ENCODE data around the gene DOCK10.

DNA sequence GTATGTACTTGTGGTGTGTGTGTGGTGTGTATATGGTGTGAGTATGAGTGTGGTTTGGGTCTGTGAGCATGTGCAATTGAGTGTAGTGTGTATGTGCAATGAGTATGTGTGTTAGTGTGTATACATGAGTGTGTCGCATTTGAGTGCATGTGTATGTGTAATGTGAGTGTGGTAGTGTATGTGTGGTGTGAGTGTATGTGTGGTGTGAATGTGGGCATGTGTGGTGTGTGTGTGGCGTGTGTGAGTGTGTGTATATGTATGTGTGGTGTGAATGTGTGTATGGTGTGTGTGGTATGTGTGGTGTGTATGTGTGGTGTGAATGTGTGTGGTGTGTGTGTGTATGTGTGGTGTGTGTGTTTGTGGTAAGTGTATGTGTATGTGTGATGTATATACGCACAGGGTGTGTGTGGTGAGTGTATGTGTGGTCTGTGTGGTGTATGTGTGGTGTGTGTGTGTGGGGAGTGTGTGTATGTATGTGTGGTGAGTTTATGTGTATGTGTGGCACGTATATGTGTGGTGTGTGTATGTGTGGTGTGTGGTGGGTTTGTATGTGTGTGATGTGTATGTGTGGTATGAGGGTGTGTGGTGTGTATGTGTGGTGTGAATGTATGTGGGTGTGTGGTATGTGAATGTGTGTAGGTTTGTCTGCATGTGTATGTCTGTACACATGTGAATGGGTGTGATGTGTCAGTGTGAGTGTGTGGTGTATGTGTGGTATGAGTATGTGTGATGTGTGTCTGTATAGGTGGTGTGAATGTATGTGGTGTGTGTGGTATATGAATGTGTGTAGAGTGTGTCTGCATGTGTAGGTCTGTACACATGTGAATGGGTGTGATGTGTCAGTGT, 123.4 kb downstream of the DOCK10 start:
- TF ChIP-seq, protein P1, sequence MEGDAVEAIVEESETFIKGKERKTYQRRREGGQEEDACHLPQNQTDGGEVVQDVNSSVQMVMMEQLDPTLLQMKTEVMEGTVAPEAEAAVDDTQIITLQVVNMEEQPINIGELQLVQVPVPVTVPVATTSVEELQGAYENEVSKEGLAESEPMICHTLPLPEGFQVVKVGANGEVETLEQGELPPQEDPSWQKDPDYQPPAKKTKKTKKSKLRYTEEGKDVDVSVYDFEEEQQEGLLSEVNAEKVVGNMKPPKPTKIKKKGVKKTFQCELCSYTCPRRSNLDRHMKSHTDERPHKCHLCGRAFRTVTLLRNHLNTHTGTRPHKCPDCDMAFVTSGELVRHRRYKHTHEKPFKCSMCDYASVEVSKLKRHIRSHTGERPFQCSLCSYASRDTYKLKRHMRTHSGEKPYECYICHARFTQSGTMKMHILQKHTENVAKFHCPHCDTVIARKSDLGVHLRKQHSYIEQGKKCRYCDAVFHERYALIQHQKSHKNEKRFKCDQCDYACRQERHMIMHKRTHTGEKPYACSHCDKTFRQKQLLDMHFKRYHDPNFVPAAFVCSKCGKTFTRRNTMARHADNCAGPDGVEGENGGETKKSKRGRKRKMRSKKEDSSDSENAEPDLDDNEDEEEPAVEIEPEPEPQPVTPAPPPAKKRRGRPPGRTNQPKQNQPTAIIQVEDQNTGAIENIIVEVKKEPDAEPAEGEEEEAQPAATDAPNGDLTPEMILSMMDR (IDR thresholded peaks at IDR 0.05; ENCODE audit: poor library complexity): no peak
- TF ChIP-seq EZH2 (IDR thresholded peaks at IDR 0.05; ENCODE audit: borderline replicate concordance): no peak
